Ovary (tissue), 9 donors: Measurements from ENCODE around the gene NCSTN. TPM values are rescaled to one million over a fixed set of nuclear protein-coding genes. Genes with fewer than 3 reads are reported as not detected.

Experiments
- DNase-seq, 5 donors: peaks; one replicate each; pipeline ENCODE4 v3.0.0-alpha.2; 2019 to 2020
- H3K27ac ChIP-seq, 2 donors: fragments of 200-600 bp; one replicate each; pipeline versions ENCODE4 v1.5.1 to v1.8.0; 2019 to 2022
- H3K27me3 ChIP-seq: fragments of 200-600 bp; one replicate; pipeline ENCODE4 v1.8.0; 2022
- H3K36me3 ChIP-seq: fragments of 200-600 bp; sonication (generic); one replicate; pipeline ENCODE4 v1.5.1; 2019
- H3K4me1 ChIP-seq: one replicate; pipeline ENCODE4 v1.8.1; 2013; ENCODE audit warnings: mild to moderate bottlenecking, moderate library complexity; ENCODE audit not compliant: insufficient read depth
- H3K4me3 ChIP-seq: fragments of 200-600 bp; sonication (generic); one replicate; pipeline ENCODE4 v1.5.1; 2017
- H3K9me3 ChIP-seq, 2 donors: fragments of 200-600 bp in 1 of 2; sonication (generic) in 1 of 2; one replicate each; pipeline versions ENCODE4 v1.5.1 to v1.8.1; 2013 to 2019; ENCODE audit warnings: mild to moderate bottlenecking in 1 of 2, moderate library complexity in 1 of 2
- CTCF ChIP-seq, 3 donors: fragments of 450-650 bp in 2 of 3; fragments of 200-600 bp in 1 of 3; IDR thresholded peaks; one replicate each; pipeline versions ENCODE4 v1.5.1 to v1.8.0; 2016 to 2022; ENCODE audit warnings: antibody characterized with exemption in 3 of 3, mild to moderate bottlenecking in 1 of 3
- EP300 ChIP-seq: sonication (generic); formaldehyde crosslinking; IDR thresholded peaks from one replicate; pipeline ENCODE4 v1.6.1; 2017; ENCODE audit warnings: antibody characterized with exemption
- POLR2A ChIP-seq: fragments of 450-650 bp; IDR thresholded peaks from one replicate; pipeline ENCODE4 v1.6.1; 2017; ENCODE audit warnings: antibody characterized with exemption, mild to moderate bottlenecking, moderate library complexity
- whole genome bisulfite sequencing, 3 donors: extraction: QIAGEN DNeasy Blood & Tissue Kit in 1 of 3; methylation state at CpG; one replicate each; pipeline versions ENCODE4 v1.1.5 to v1.1.7; 2013 to 2017; 5-methylcytosine and 5-hydroxymethylcytosine counted together
- intact Hi-C, 4 donors: fragments of 100-400 bp; cut with DNase I; formaldehyde crosslinking; loops; one replicate each; pipeline versions ENCODE4 v1.11.0 to v1.15.1; 2022 to 2023
- polyA plus RNA-seq, 2 donors: library from polyadenylated mRNA; stranded (reverse); fragments of 200-250 nt in 1 of 2; fragments of 350-450 nt in 1 of 2; fragmentation: Illumina TruSeq in 1 of 2; extraction: RNeasy Lipid Tissue Mini Kit (QIAGEN cat#74804) in 1 of 2; gene quantifications; one replicate each; pipeline ENCODE4 v1.2.3, GENCODE V29; 2013 to 2014
- total RNA-seq, 7 donors: library from RNA; depleted of rRNA in 2 of 7; stranded (reverse); fragments of >200 nt in 2 of 7; fragmentation: NEBNext Ultra II Directional in 3 of 7; extraction: Animal tissue kit (Norgen Biotek cat#: 25700) in 3 of 7; gene quantifications; one replicate each; pipeline versions ENCODE4 v1.1.0 to v1.2.4, GENCODE V29; 2016 to 2023
- donor health status: DM: no; HTN: no; CAD: no; lungs with moderate emphysema.
- donor health status: DM: no; HTN: no; CAD: no.
- donor health status: Bipolar disorder and iron deficiency.
- donor health status: DM: yes; HTN: yes; CAD: no.
- donor health status: DM: no; HTN: no; CAD: no.
- donor health status: DM: yes; HTN: yes; CAD: no.

NCSTN gene
- total and polyA plus RNA-seq, 9 donors = 35.2 to 234 (median 58.1) TPM

DNA sequence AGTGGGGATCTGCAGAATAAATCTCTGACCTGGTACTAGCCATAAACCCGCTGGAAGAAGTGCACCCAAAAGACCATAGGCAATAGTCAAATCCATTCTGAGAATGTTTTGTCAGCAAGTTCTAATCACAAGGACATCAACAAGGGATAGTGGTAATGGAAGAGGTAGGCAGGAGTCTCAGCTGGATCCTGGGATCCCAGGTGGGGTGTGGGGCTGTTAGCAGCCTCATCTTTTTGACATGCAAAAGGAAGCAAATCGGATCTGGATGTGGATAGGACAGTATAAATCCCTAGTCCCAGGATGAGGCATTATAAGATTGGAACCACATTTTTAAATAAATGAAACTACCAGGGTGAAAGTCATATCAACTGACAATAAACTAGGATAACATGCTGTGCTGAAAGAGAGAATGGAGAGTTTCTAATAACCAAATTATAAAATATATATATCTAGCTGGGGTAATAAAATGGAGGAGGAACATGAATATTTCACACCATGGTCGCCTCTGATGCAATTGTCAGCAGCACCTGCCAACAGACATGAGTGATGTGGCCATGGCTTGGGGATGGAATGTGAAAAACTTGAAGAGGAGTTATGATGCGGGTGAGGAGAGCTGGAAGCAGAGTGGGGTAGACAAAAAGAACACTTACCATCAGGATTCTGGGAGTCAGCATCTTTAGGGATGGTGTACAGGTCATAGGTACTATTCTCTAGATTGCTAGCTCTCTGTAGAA lies 34.6 kb upstream of the NCSTN start:
- H3K4me3 ChIP-seq = no peak overlapping the region
- H3K27me3 ChIP-seq = no peaks in the 10 kb centered on the region
- no peak for TF ChIP-seq CTCF (IDR thresholded peaks at IDR 0.05)
- no peak for TF ChIP-seq EP300
- TF ChIP-seq POLR2A = no peak
- H3K9me3 ChIP-seq = no peaks in the 10 kb centered on the region
- H3K36me3 ChIP-seq = no peaks in the 10 kb centered on the region
- no peak overlapping the region for H3K27ac ChIP-seq
- WGBS, 3 donors = 64 to 69% (median 67%) methylated on average over 4 of the region's 4 CpGs
- DNase-seq = no peak
- H3K4me1 ChIP-seq = no peaks in the 10 kb centered on the region
- intact Hi-C loops = no loop called here

DNA sequence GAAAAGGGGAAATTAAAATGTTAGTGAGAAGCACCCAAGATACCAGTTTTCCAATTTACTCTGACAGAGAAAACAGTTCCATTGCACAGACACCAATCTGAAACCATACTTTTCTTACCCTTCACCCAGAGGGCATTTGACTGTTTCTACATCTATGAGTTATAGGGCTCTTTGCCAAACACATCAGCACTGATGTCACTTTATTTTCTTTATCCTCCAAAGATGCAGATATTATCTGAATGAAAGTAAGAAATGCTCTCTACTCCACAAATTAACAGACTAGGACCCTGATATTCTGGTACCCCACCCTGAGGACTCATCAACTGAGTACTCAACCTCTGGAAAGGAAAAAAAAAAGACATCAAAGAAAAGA lies 34.0 kb upstream of the NCSTN start:
- no peak overlapping the region for H3K4me3 ChIP-seq
- no peaks in the 10 kb centered on the region for H3K27me3 ChIP-seq
- DNase-seq = no peak
- TF ChIP-seq POLR2A (no peak), EP300 (no peak), CTCF (IDR thresholded peaks at IDR 0.05) (no peak)
- no peak overlapping the region for H3K27ac ChIP-seq
- H3K4me1 ChIP-seq = no peaks in the 10 kb centered on the region
- intact Hi-C loops = no loop called here
- no peaks in the 10 kb centered on the region for H3K9me3 ChIP-seq
- no peaks in the 10 kb centered on the region for H3K36me3 ChIP-seq

- no peaks in the 10 kb centered on the region for H3K9me3 ChIP-seq
- intact Hi-C loops = no loop called here
- H3K36me3 ChIP-seq = no peaks in the 10 kb centered on the region
- WGBS, 3 donors = 47 to 74% (median 63%) methylated on average over 1 of the region's 1 CpG
- no peaks in the 10 kb centered on the region for H3K4me1 ChIP-seq
- TF ChIP-seq EP300 (no peak), CTCF (IDR thresholded peaks at IDR 0.05) (no peak), POLR2A (no peak)
- H3K27me3 ChIP-seq = no peaks in the 10 kb centered on the region
- no peak overlapping the region for H3K27ac ChIP-seq
- no peak for DNase-seq
- H3K4me3 ChIP-seq = no peak overlapping the region
These were observed 33.6 kb upstream of the NCSTN start for GRCh38 chr1:160309571-160309970.

GRCh38 chr1:160315359-160315758 lies 27.8 kb upstream of the NCSTN start:
- TF ChIP-seq CTCF (IDR thresholded peaks at IDR 0.05) (no peak), POLR2A (no peak), EP300 (no peak)
- peaks cover 0 to 6% of the 10 kb centered on the region in 2 donors for H3K9me3 ChIP-seq
- no peaks in the 10 kb centered on the region for H3K27me3 ChIP-seq
- WGBS, 3 donors = 72 to 78% (median 75%) methylated on average over 2 of the region's 2 CpGs
- intact Hi-C loops = no loop called here
- no peaks in the 10 kb centered on the region for H3K36me3 ChIP-seq
- H3K27ac ChIP-seq = no peak overlapping the region
- H3K4me1 ChIP-seq = no peaks in the 10 kb centered on the region
- no peak overlapping the region for H3K4me3 ChIP-seq
- DNase-seq = no peak
